ENCODE results near the gene TRAF3IP3.

The TRAF3IP3 gene

DNA sequence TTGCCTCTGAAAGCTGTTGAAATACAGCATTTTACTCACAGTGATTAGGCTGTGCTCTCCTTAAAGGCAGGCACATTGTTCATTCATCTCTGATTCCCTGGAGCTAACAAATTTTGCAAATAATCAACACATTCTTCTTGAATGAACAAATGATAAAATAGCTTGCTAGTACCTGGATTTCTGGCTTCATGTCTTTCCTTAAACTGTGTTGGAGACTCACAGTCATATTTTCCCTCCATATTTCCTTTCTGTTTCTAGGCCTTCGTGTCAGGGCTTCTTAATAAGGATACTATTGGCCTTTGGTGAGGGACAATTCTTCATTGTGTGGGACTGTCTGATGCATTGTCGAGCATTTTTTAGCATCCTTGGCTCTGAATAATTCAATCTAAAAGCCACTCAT is 41.5 kb upstream of the TRAF3IP3 start:
- DNase-seq (ENCODE audit: low read depth): no peak
- no peak overlapping the region for H3K4me3 ChIP-seq (ENCODE audit: low read length)
- TF ChIP-seq, protein P1, sequence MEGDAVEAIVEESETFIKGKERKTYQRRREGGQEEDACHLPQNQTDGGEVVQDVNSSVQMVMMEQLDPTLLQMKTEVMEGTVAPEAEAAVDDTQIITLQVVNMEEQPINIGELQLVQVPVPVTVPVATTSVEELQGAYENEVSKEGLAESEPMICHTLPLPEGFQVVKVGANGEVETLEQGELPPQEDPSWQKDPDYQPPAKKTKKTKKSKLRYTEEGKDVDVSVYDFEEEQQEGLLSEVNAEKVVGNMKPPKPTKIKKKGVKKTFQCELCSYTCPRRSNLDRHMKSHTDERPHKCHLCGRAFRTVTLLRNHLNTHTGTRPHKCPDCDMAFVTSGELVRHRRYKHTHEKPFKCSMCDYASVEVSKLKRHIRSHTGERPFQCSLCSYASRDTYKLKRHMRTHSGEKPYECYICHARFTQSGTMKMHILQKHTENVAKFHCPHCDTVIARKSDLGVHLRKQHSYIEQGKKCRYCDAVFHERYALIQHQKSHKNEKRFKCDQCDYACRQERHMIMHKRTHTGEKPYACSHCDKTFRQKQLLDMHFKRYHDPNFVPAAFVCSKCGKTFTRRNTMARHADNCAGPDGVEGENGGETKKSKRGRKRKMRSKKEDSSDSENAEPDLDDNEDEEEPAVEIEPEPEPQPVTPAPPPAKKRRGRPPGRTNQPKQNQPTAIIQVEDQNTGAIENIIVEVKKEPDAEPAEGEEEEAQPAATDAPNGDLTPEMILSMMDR (IDR thresholded peaks at IDR 0.05; ENCODE audit: insufficient read depth, low read depth, low read length, missing control alignments): no peak

DNA sequence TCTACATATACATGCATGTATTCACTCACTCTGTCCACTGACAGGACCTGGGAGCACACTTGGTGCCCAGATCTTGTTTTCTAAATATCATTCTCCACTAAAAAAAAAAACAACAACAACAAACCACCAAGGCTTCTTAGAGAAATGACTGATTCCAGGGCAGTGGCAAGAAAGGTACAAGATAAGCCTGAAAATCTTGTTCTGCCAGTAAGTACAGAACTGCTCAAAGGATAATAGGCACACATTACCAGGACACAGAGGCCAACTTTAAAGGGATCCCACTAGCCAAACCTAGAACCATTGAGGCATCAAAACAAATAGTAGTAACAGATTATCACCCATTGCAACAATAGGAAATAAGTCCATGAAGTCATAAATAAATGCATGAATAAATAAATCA is 40.5 kb upstream of the TRAF3IP3 start:
- TF ChIP-seq, protein P1 (IDR thresholded peaks at IDR 0.05; ENCODE audit: insufficient read depth, low read depth, low read length, missing control alignments): no peak
- peak; percentile 69 for DNase-seq (ENCODE audit: low read depth)
- no peak overlapping the region for H3K4me3 ChIP-seq (ENCODE audit: low read length)

DNA sequence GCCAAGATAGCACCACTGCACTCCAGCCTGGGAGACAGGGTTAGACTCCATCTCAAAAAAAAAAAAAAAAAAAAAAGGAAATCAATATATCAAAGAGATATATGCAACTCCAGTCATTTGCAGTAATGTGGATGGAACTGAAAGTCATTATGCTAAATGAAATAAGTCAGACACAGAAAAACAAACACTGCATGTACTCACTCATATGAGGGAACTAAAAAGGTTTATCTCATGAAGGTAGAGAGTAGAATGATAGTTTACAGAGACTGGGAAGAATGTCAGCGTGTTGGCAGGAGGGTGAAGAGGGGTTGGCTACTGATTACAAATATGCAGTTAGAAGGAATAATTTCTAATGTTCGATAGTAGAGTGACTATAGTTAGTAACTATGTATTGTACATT is 38.0 kb upstream of the TRAF3IP3 start:
- TF ChIP-seq, protein P1 (IDR thresholded peaks at IDR 0.05; ENCODE audit: insufficient read depth, low read depth, low read length, missing control alignments): no peak
- DNase-seq (ENCODE audit: low read depth): no peak
- no peak overlapping the region for H3K4me3 ChIP-seq (ENCODE audit: low read length)

DNA sequence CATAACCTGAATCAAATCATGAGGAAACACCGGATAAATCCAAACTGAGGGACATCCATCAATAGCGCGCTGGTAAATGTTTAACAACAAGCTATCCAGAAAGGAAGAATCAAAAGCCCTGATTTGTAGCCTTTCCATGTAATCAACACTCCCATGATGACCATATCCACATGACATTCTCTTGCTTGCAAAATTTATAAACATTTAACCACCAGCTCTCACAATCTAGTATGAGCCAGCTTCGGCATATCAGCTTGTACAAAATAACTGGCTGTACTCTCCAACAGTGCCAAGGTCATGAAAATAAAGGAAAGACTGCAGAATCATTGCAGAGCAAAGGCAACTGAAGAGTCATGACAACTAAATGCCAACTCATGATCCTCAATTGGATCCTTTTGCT is 35.5 kb upstream of the TRAF3IP3 start:
- TF ChIP-seq, protein P1 (IDR thresholded peaks at IDR 0.05; ENCODE audit: insufficient read depth, low read depth, low read length, missing control alignments): no peak
- DNase-seq (ENCODE audit: low read depth): no peak

DNA sequence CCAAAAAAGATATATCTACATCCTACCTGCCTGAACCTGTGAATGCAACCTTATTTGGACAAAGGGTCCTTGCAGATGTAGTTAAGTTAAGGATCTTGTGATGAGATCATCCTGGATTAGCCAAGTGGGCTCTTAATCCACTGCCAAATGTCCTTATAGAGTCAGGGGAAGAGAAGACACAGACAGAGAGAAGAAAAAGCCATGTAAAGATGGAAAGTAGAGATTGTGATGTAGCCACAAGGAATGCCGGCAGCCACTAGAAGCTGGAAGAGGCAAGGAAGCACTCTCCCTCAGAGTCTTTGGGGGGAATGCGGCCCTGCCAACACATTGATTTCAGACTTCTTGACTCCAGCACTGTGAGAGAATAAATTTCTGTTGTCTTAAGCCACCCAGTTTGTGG is 35.0 kb upstream of the TRAF3IP3 start:
- no peak for DNase-seq (ENCODE audit: low read depth)
- TF ChIP-seq, protein P1 (IDR thresholded peaks at IDR 0.05; ENCODE audit: insufficient read depth, low read depth, low read length, missing control alignments): no peak
- no peak overlapping the region for H3K4me3 ChIP-seq (ENCODE audit: low read length)

More for the DNA sequence above, 35.5 kb upstream of the TRAF3IP3 start:
- H3K4me3 ChIP-seq (ENCODE audit: low read length): no peak overlapping the region

DNA sequence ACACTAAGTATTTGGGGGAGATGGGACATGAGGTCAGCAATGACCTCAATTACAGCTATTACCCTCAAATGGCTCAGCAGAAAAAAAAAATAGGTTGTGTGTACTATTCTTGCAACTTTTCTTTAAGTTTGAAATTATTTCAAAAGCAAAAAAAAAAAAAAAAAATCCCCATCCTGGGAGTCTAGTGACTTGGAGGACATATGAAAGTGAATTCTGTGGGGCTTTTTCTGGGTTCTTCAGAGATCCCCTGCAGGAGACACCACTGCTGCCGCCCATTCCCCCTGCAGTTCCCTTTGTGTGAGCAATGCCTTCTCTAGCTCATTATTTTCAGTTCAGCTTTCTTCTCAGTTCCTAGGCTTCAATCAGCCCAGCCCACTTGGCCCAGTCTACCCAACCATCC is 34.5 kb upstream of the TRAF3IP3 start:
- DNase-seq (ENCODE audit: low read depth): no peak
- TF ChIP-seq, protein P1 (IDR thresholded peaks at IDR 0.05; ENCODE audit: insufficient read depth, low read depth, low read length, missing control alignments): no peak
- no peak overlapping the region for H3K4me3 ChIP-seq (ENCODE audit: low read length)

DNA sequence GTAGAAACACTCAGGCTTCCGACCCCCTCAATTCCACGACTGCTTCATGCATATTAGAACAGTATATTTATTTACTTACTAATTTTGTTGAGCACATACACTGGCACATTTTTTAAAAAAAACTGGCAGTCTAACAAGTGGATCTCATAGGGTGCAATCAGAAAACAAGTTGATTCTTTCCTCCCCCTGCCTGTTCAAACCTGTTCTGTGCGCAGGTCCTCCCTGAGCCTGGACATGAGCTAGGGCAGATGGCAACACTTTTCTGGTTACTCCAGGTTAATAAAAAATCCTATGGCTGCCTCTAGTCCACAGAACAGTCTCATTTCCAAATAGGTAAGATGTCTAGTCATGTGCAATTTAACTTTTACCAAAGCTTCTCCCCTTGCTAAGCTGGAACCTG is 32.6 kb upstream of the TRAF3IP3 start:
- TF ChIP-seq, protein P1 (IDR thresholded peaks at IDR 0.05; ENCODE audit: insufficient read depth, low read depth, low read length, missing control alignments): no peak
- peak; percentile 58 for DNase-seq (ENCODE audit: low read depth)

More for the DNA sequence above, 32.6 kb upstream of the TRAF3IP3 start:
- no peak overlapping the region for H3K4me3 ChIP-seq (ENCODE audit: low read length)

All from epithelial cell of esophagus (primary cell).